Body of pancreas (tissue), 4 donors: Measurements from ENCODE around the gene KIF1B.

Source experiments
- CTCF ChIP-seq, 7 experiments: fragments of 450-650 bp in 4 of 7; fragments of 200-600 bp in 3 of 7; sonication (generic) in 3 of 7; IDR thresholded peaks; one replicate each; pipeline ENCODE4 v1.5.1; 2016 to 2019; ENCODE audit warnings: antibody characterized with exemption in 7 of 7
- POLR2A ChIP-seq, 3 donors: fragments of 450-650 bp; IDR thresholded peaks; one replicate each; pipeline ENCODE4 v1.6.1; 2016; ENCODE audit warnings: antibody characterized with exemption in 3 of 3, mild to moderate bottlenecking in 2 of 3

GRCh38 chr1:10387677-10388386 lies 177.5 kb downstream of the KIF1B start:
- TF ChIP-seq POLR2A (IDR thresholded peaks at IDR 0.05) = no peak
- TF ChIP-seq CTCF (IDR thresholded peaks at IDR 0.05) = no peak
